Measurements from ENCODE around the gene TCEA3.

GRCh38 chr1:23438545-23438944 lies 14.0 kb upstream of the TCEA3 start:
- TF ChIP-seq ETS1 (IDR thresholded peaks at IDR 0.05) (no peak), EZH2 (IDR thresholded peaks at IDR 0.05; ENCODE audit: low read depth, unreplicated experiment) (no peak), EZH2phosphoT487 (IDR thresholded peaks at IDR 0.05; ENCODE audit: unreplicated experiment) (no peak), POLR2AphosphoS5 (IDR thresholded peaks at IDR 0.05; ENCODE audit: low read depth) (no peak), ZNF114 (CRISPR knock-in tag; IDR thresholded peaks at IDR 0.05) (no peak), CREB1 (CRISPR knock-in tag; IDR thresholded peaks at IDR 0.05; ENCODE audit: low read depth) (no peak), ZNF462 (CRISPR knock-in tag; IDR thresholded peaks at IDR 0.05) (no peak), NANOG (IDR thresholded peaks at IDR 0.05; ENCODE audit: borderline replicate concordance) (no peak), JUNB (IDR thresholded peaks at IDR 0.05; ENCODE audit: unreplicated experiment) (no peak)
- TF ChIP-seq, protein P1, sequence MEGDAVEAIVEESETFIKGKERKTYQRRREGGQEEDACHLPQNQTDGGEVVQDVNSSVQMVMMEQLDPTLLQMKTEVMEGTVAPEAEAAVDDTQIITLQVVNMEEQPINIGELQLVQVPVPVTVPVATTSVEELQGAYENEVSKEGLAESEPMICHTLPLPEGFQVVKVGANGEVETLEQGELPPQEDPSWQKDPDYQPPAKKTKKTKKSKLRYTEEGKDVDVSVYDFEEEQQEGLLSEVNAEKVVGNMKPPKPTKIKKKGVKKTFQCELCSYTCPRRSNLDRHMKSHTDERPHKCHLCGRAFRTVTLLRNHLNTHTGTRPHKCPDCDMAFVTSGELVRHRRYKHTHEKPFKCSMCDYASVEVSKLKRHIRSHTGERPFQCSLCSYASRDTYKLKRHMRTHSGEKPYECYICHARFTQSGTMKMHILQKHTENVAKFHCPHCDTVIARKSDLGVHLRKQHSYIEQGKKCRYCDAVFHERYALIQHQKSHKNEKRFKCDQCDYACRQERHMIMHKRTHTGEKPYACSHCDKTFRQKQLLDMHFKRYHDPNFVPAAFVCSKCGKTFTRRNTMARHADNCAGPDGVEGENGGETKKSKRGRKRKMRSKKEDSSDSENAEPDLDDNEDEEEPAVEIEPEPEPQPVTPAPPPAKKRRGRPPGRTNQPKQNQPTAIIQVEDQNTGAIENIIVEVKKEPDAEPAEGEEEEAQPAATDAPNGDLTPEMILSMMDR (conservative IDR thresholded peaks at IDR 0.05; ENCODE audit: low read depth in 2 of 2): no peak
